Ovary (tissue), 3 donors: ENCODE measurements around the gene AKT1S1.
"Not testable (repeated sequence)": the region's sequence is repeated elsewhere in the genome, so short reads cannot be mapped to it uniquely, and the experiment has no call there.

Experiments used
- EP300 ChIP-seq: sonication (generic); formaldehyde crosslinking; IDR thresholded peaks from one replicate; pipeline ENCODE4 v1.6.1; 2017; ENCODE audit warnings: antibody characterized with exemption
- POLR2A ChIP-seq: fragments of 450-650 bp; IDR thresholded peaks from one replicate; pipeline ENCODE4 v1.6.1; 2017; ENCODE audit warnings: antibody characterized with exemption, mild to moderate bottlenecking, moderate library complexity
- TF ChIP-seq, protein P1 (sequence below), 3 donors: fragments of 450-650 bp in 2 of 3; fragments of 200-600 bp in 1 of 3; IDR thresholded peaks; one replicate each; pipeline versions ENCODE4 v1.5.1 to v1.8.0; 2016 to 2022; ENCODE audit warnings: antibody characterized with exemption in 3 of 3, mild to moderate bottlenecking in 1 of 3
- donor health status: DM: no; HTN: no; CAD: no.

DNA sequence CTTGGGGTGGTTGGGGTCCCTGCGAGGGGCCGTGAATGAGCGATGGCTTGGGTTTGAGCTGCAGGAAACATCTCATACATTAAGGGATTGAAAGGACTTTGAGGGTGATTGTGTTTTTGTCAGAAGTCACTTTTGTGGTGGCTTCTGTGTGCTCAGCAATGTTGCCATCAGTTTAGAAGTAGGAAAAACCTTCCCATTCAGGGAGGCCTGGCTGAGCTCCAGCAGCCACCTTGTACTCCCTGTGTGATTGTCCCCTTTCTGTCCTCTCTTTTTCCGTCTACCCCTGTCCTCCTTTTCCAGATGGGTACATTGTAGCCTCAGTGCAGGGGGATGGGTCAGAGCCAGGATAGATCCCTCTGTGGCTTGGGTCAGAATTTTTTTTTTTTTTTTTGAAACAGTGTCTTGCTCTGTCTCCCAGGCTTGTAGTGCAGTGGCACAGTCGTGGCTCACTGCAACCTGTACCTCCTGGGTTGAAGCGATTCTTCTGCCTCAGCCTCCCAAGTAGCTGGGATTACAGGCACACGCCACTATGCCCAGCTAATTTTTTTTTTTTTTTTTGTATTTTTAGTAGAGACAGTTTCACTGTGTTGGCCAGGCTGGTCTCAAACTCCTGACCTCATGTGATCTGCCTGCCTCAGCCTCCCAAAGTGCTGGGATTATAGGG is 57.6 kb downstream of the AKT1S1 start:
- not testable (repeated sequence) for TF ChIP-seq POLR2A, EP300
- TF ChIP-seq, protein P1, sequence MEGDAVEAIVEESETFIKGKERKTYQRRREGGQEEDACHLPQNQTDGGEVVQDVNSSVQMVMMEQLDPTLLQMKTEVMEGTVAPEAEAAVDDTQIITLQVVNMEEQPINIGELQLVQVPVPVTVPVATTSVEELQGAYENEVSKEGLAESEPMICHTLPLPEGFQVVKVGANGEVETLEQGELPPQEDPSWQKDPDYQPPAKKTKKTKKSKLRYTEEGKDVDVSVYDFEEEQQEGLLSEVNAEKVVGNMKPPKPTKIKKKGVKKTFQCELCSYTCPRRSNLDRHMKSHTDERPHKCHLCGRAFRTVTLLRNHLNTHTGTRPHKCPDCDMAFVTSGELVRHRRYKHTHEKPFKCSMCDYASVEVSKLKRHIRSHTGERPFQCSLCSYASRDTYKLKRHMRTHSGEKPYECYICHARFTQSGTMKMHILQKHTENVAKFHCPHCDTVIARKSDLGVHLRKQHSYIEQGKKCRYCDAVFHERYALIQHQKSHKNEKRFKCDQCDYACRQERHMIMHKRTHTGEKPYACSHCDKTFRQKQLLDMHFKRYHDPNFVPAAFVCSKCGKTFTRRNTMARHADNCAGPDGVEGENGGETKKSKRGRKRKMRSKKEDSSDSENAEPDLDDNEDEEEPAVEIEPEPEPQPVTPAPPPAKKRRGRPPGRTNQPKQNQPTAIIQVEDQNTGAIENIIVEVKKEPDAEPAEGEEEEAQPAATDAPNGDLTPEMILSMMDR (IDR thresholded peaks at IDR 0.05), result not testable (repeated sequence)
